Activated T-cell treated with anti-CD3 and anti-CD28 coated beads, Interleukin-2, amount 50 U/mL, for 72 hours (primary cell): ENCODE data around the gene COMMD7. TPM values are rescaled to one million over a fixed set of nuclear protein-coding genes. Genes with fewer than 3 reads are reported as not detected.

Experiments
- ATAC-seq, 2 donors: fragments of 150-1000 bp; cut with Tn5 transposase; replicated peaks in 1 of 2; 2 replicates each; pipeline ENCODE4 v1.10.0; 2021; ENCODE audit warnings: moderate library complexity in 2 of 2, mild to moderate bottlenecking in 1 of 2
- DNase-seq, 2 donors: peaks; one replicate each; pipeline ENCODE4 v3.0.0; 2021 to 2022; ENCODE audit warnings: mixed read lengths in 1 of 2
- H3K27ac Mint-ChIP-seq: one replicate; pipeline ENCODE4 v1.8.0; 2022; ENCODE audit warnings: mild to moderate bottlenecking, moderate library complexity, mixed read lengths
- H3K27me3 Mint-ChIP-seq: one replicate; pipeline ENCODE4 v1.8.0; 2022; ENCODE audit warnings: low read depth, mixed read lengths
- H3K36me3 Mint-ChIP-seq, 2 donors: one replicate each; pipeline ENCODE4 v1.8.0; 2022; ENCODE audit warnings: mixed read lengths in 2 of 2, mild to moderate bottlenecking in 1 of 2; ENCODE audit not compliant: insufficient read depth in 2 of 2
- H3K4me1 Mint-ChIP-seq: one replicate; pipeline ENCODE4 v1.8.0; 2022; ENCODE audit warnings: low read depth, mixed read lengths
- H3K4me3 Mint-ChIP-seq, 2 donors: one replicate each; pipeline ENCODE4 v1.8.0; 2022; ENCODE audit warnings: mild to moderate bottlenecking in 2 of 2, mixed read lengths in 2 of 2, moderate library complexity in 2 of 2
- H3K9me3 Mint-ChIP-seq, 2 donors: one replicate each; pipeline ENCODE4 v1.8.0; 2022; ENCODE audit warnings: mixed read lengths in 2 of 2
- total RNA-seq, 2 donors: library from RNA; stranded (reverse); gene quantifications; one replicate each; pipeline ENCODE4 v1.2.3, GENCODE V29; 2022

The COMMD7 gene
- total RNA-seq, 2 donors from 2014 or later: 51.8 to 62.0 TPM

- peaks cover 15% of the 10 kb centered on the region for H3K4me1 Mint-ChIP-seq
- no peaks in the 10 kb centered on the region for H3K9me3 Mint-ChIP-seq
- DNase-seq: no peak
- peak overlapping the region; percentile 26 to 76 for H3K4me3 Mint-ChIP-seq
- H3K27me3 Mint-ChIP-seq: no peaks in the 10 kb centered on the region
- H3K27ac Mint-ChIP-seq: peak overlapping the region; percentile 88
- no peaks in the 10 kb centered on the region for H3K36me3 Mint-ChIP-seq
- ATAC-seq: peak; percentile 31 to 32
These were observed 70.8 kb downstream of the COMMD7 start for GRCh38 chr20:32672394-32672981.

GRCh38 chr20:32670773-32671455, 72.4 kb downstream of the COMMD7 start:
- ATAC-seq (no peak), DNase-seq (no peak)

GRCh38 chr20:32667027-32667426, 76.2 kb downstream of the COMMD7 start:
- DNase-seq (no peak), ATAC-seq (no peak)
- Mint-ChIP-seq H3K4me1 (peaks cover 6% of the 10 kb centered on the region), H3K27ac (no peak overlapping the region), H3K9me3 (no peaks in the 10 kb centered on the region), H3K27me3 (no peaks in the 10 kb centered on the region), H3K4me3 (no peak overlapping the region), H3K36me3 (no peaks in the 10 kb centered on the region)

More at GRCh38 chr20:32670773-32671455, 72.4 kb downstream of the COMMD7 start:
- H3K27me3 Mint-ChIP-seq: no peaks in the 10 kb centered on the region
- H3K36me3 Mint-ChIP-seq: no peaks in the 10 kb centered on the region
- H3K9me3 Mint-ChIP-seq: no peaks in the 10 kb centered on the region
- no peak overlapping the region for H3K4me3 Mint-ChIP-seq
- no peak overlapping the region for H3K27ac Mint-ChIP-seq
- H3K4me1 Mint-ChIP-seq: peaks cover 15% of the 10 kb centered on the region

GRCh38 chr20:32664678-32665159, 78.5 kb downstream of the COMMD7 start:
- ATAC-seq (peak in 1 of 2 donors; percentile 44), DNase-seq (no peak)
- Mint-ChIP-seq H3K9me3 (peaks cover 6 to 9% of the 10 kb centered on the region in 2 donors), H3K4me3 (no peak overlapping the region), H3K4me1 (peaks cover 6% of the 10 kb centered on the region), H3K36me3 (peaks cover 3 to 8% of the 10 kb centered on the region in 2 donors), H3K27me3 (no peaks in the 10 kb centered on the region), H3K27ac (no peak overlapping the region)

- H3K4me3 Mint-ChIP-seq: no peak overlapping the region
- peaks cover 6 to 9% of the 10 kb centered on the region in 2 donors for H3K9me3 Mint-ChIP-seq
- no peaks in the 10 kb centered on the region for H3K27me3 Mint-ChIP-seq
- no peak overlapping the region for H3K27ac Mint-ChIP-seq
- no peak for DNase-seq
- ATAC-seq: no peak
- peaks cover 6% of the 10 kb centered on the region for H3K4me1 Mint-ChIP-seq
- H3K36me3 Mint-ChIP-seq: peaks cover 3 to 8% of the 10 kb centered on the region in 2 donors
These were observed 79.1 kb downstream of the COMMD7 start for GRCh38 chr20:32664012-32664677.

- Mint-ChIP-seq H3K36me3 (peaks cover 3 to 8% of the 10 kb centered on the region in 2 donors), H3K9me3 (peaks cover 6 to 9% of the 10 kb centered on the region in 2 donors), H3K4me3 (no peak overlapping the region), H3K27me3 (no peaks in the 10 kb centered on the region), H3K4me1 (peaks cover 6% of the 10 kb centered on the region), H3K27ac (no peak overlapping the region)
- no peak for ATAC-seq
- DNase-seq: no peak
These were observed 79.8 kb downstream of the COMMD7 start for GRCh38 chr20:32663335-32664011.

- DNase-seq: no peak
- Mint-ChIP-seq H3K27me3 (no peaks in the 10 kb centered on the region), H3K4me3 (no peak overlapping the region), H3K36me3 (peaks cover 3 to 8% of the 10 kb centered on the region in 2 donors), H3K9me3 (peaks cover 6 to 9% of the 10 kb centered on the region in 2 donors), H3K27ac (no peak overlapping the region), H3K4me1 (peaks cover 6% of the 10 kb centered on the region)
- ATAC-seq: no peak
These were observed 81.3 kb downstream of the COMMD7 start for GRCh38 chr20:32661820-32662528.

GRCh38 chr20:32660661-32661060, 82.6 kb downstream of the COMMD7 start:
- Mint-ChIP-seq H3K4me3 (no peak overlapping the region), H3K9me3 (peaks cover 8 to 9% of the 10 kb centered on the region in 2 donors), H3K27me3 (no peaks in the 10 kb centered on the region), H3K4me1 (peaks cover 12% of the 10 kb centered on the region), H3K36me3 (peaks cover 3 to 9% of the 10 kb centered on the region in 2 donors), H3K27ac (no peak overlapping the region)
- ATAC-seq: no peak
- no peak for DNase-seq

- Mint-ChIP-seq H3K27ac (no peak overlapping the region), H3K36me3 (peaks cover 3 to 9% of the 10 kb centered on the region in 2 donors), H3K27me3 (no peaks in the 10 kb centered on the region), H3K4me1 (peaks cover 11% of the 10 kb centered on the region), H3K4me3 (no peak overlapping the region), H3K9me3 (peaks cover 8 to 9% of the 10 kb centered on the region in 2 donors)
- ATAC-seq (no peak), DNase-seq (no peak)
These were observed 86.4 kb downstream of the COMMD7 start for GRCh38 chr20:32656827-32657226.

GRCh38 chr20:32655903-32656512, 87.3 kb downstream of the COMMD7 start:
- ATAC-seq (no peak), DNase-seq (no peak)
- peaks cover 11% of the 10 kb centered on the region for H3K4me1 Mint-ChIP-seq
- no peaks in the 10 kb centered on the region for H3K27me3 Mint-ChIP-seq
- H3K9me3 Mint-ChIP-seq: peaks cover 7 to 8% of the 10 kb centered on the region in 2 donors
- H3K36me3 Mint-ChIP-seq: peaks cover 3 to 9% of the 10 kb centered on the region in 2 donors
- H3K4me3 Mint-ChIP-seq: no peak overlapping the region
- peak overlapping the region; percentile 33 for H3K27ac Mint-ChIP-seq

- DNase-seq: peak; percentile 83 to 88
- peak; percentile 96 to 97 for ATAC-seq
- H3K4me3 Mint-ChIP-seq: peak overlapping the region; percentile 39 to 45
- peaks cover 0 to 3% of the 10 kb centered on the region in 2 donors for H3K9me3 Mint-ChIP-seq
- peaks cover 11% of the 10 kb centered on the region for H3K4me1 Mint-ChIP-seq
- H3K27me3 Mint-ChIP-seq: no peaks in the 10 kb centered on the region
- peaks cover 0 to 1% of the 10 kb centered on the region in 2 donors for H3K36me3 Mint-ChIP-seq
- no peak overlapping the region for H3K27ac Mint-ChIP-seq
These were observed 90.3 kb downstream of the COMMD7 start for GRCh38 chr20:32652739-32653526.
